OCI-LY1 (cell line): ENCODE measurements around the gene SLC25A28.

Experiments
- H2AFZ ChIP-seq: fragments of 200-600 bp; sonication (generic), shearing (Covaris generic); 2 replicates; pipeline ENCODE4 v1.6.0; 2014; ENCODE audit warnings: antibody characterized with exemption, mild to moderate bottlenecking, low read length
- H3F3A ChIP-seq: fragments of 200-600 bp; sonication (generic), shearing (Covaris generic); 2 replicates; pipeline ENCODE4 v1.6.0; 2014; ENCODE audit warnings: mild to moderate bottlenecking, antibody characterized with exemption, low read length, moderate library complexity; ENCODE audit not compliant: insufficient read depth
- H3K27ac ChIP-seq: fragments of 200-600 bp; sonication (generic); 2 replicates; pipeline ENCODE4 v1.5.1; 2014; ENCODE audit warnings: low read length, mixed run types, mild to moderate bottlenecking, low read depth; ENCODE audit not compliant: poor library complexity, severe bottlenecking
- H3K27me3 ChIP-seq: fragments of 200-600 bp; sonication (generic); 2 replicates; pipeline ENCODE4 v1.6.0; 2014; ENCODE audit warnings: antibody characterized with exemption, mild to moderate bottlenecking, low read length, moderate library complexity; ENCODE audit not compliant: insufficient read depth
- H3K36me3 ChIP-seq: fragments of 200-600 bp; sonication (generic); 2 replicates; pipeline ENCODE4 v1.6.1; 2014; ENCODE audit warnings: mild to moderate bottlenecking, antibody characterized with exemption, low read length, moderate library complexity, mixed read lengths; ENCODE audit not compliant: insufficient read depth
- H3K4me1 ChIP-seq: fragments of 200-600 bp; sonication (generic); 2 replicates; pipeline ENCODE4 v1.5.1; 2014; ENCODE audit warnings: mild to moderate bottlenecking, low read length, moderate library complexity; ENCODE audit not compliant: insufficient read depth, severe bottlenecking
- H3K4me2 ChIP-seq: fragments of 200-600 bp; sonication (generic), shearing (Covaris generic); 2 replicates; pipeline ENCODE4 v1.6.1; 2014; ENCODE audit warnings: low read length
- H3K4me3 ChIP-seq: fragments of 200-600 bp; sonication (generic); 2 replicates; pipeline ENCODE4 v1.5.1; 2014; ENCODE audit warnings: low read length, low read depth, mild to moderate bottlenecking, mixed read lengths; ENCODE audit not compliant: poor library complexity, severe bottlenecking
- H3K79me2 ChIP-seq: fragments of 200-600 bp; shearing (Covaris generic); 2 replicates; pipeline ENCODE4 v1.6.1; 2016; ENCODE audit warnings: mixed run types, low read length, mixed read lengths; ENCODE audit not compliant: insufficient read depth
- H3K9ac ChIP-seq: fragments of 200-600 bp; sonication (generic), shearing (Covaris generic); 2 replicates; pipeline ENCODE4 v1.6.1; 2014; ENCODE audit warnings: mild to moderate bottlenecking, low read length, mixed read lengths
- H3K9me2 ChIP-seq: fragments of 200-600 bp; sonication (generic), shearing (Covaris generic); 2 replicates; pipeline ENCODE4 v1.6.1; 2014; ENCODE audit warnings: low read depth, mild to moderate bottlenecking, low read length, mixed read lengths
- H3K9me3 ChIP-seq: fragments of 200-600 bp; shearing (Covaris generic); 2 replicates; pipeline ENCODE4 v1.6.1; 2014; ENCODE audit warnings: low read length, mixed read lengths
- H4K20me1 ChIP-seq: fragments of 200-600 bp; sonication (generic), shearing (Covaris generic); 2 replicates; pipeline ENCODE4 v1.6.0; 2016; ENCODE audit warnings: mild to moderate bottlenecking, low read length; ENCODE audit not compliant: insufficient read depth
- EZH2 ChIP-seq: fragments of 200-600 bp; sonication (generic), shearing (Covaris generic); IDR thresholded peaks from 2 replicates; pipeline ENCODE4 v1.8.0; 2017; ENCODE audit warnings: borderline replicate concordance, mixed run types, mild to moderate bottlenecking, antibody characterized with exemption, low read length, moderate library complexity, mixed read lengths
- TF ChIP-seq, protein P1 (sequence below): fragments of 200-600 bp; sonication (generic), shearing (Covaris generic); IDR thresholded peaks from 2 replicates; pipeline ENCODE4 v1.5.1; 2017; ENCODE audit warnings: mild to moderate bottlenecking, antibody characterized with exemption, low read length, moderate library complexity, mixed read lengths

The SLC25A28 gene

DNA sequence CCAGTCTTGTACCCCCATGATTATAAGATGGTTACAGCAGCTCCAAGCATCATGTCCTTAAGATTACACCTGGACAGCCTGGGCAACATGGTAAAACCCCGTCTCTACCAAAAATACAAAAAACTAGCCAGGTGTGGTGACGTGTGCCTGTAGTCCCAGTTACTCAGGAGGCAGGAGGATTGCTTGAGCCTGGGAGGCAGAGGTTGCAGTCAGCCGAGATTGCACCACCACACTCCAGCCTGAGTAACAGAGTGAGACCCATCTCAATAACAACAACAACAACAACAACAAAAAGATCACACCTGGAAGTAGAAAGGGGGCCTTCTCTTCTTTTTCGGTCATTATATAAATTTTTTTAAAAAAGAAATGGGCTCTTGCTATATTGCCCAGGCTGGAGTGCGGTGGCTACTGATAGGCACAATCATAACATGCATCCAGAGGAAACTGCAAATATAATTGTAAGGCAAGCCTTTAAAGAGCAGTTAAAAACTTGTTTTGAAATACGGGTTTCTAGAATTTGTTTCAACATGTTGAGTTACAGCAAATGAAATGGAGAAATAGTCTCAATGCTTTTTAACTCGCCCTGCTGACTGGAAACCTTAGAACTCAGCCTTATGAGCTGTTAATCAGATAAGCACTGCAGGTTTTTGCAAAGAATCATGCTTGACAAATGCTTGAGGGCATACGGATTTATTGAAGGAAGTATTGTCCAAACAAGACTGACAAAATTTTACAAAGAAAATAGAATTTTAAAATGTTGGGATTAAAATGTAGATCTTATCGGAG is 34.3 kb upstream of the SLC25A28 start:
- no peak for TF ChIP-seq EZH2
- TF ChIP-seq, protein P1, sequence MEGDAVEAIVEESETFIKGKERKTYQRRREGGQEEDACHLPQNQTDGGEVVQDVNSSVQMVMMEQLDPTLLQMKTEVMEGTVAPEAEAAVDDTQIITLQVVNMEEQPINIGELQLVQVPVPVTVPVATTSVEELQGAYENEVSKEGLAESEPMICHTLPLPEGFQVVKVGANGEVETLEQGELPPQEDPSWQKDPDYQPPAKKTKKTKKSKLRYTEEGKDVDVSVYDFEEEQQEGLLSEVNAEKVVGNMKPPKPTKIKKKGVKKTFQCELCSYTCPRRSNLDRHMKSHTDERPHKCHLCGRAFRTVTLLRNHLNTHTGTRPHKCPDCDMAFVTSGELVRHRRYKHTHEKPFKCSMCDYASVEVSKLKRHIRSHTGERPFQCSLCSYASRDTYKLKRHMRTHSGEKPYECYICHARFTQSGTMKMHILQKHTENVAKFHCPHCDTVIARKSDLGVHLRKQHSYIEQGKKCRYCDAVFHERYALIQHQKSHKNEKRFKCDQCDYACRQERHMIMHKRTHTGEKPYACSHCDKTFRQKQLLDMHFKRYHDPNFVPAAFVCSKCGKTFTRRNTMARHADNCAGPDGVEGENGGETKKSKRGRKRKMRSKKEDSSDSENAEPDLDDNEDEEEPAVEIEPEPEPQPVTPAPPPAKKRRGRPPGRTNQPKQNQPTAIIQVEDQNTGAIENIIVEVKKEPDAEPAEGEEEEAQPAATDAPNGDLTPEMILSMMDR, result no peak
- Histone ChIP-seq H4K20me1 (no peaks in the 10 kb centered on the region), H3F3A (no peaks in the 10 kb centered on the region), H3K36me3 (no peaks in the 10 kb centered on the region), H3K4me2 (no peak overlapping the region), H3K79me2 (no peaks in the 10 kb centered on the region), H3K4me1 (peaks cover 6% of the 10 kb centered on the region), H3K9me3 (no peaks in the 10 kb centered on the region), H3K9ac (no peak overlapping the region), H3K27me3 (no peaks in the 10 kb centered on the region), H3K4me3 (no peak overlapping the region), H3K27ac (no peak overlapping the region), H2AFZ (no peak overlapping the region), H3K9me2 (no peaks in the 10 kb centered on the region)

DNA sequence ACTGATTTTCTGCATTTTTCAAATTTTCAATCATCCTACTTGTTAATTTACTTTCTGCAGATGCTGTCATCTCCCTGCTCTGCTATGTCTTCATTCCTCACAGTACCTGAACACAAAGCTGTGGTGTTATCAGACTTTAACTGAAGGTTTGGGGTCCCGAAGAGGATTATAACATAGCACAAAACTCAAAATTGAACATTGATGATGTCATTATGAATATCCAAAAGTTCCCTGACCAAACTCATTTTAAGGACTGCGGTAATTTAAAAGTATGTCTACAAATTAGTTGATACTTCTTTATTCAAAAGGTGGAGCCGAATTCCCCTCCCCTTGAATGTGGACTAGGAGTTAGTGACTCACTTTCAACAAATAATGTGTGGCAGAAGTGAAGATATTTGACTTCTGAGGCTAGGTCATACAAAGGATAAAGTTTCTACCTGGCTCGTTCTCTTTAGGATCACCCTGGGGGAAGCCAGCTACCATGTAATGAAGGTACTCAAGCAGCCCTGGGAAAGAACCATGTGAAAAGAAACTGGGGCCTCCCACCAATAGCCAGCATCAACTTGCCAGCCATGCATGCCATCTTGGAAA is 32.7 kb upstream of the SLC25A28 start:
- H3F3A ChIP-seq, result no peaks in the 10 kb centered on the region
- H2AFZ ChIP-seq, result no peak overlapping the region
- H3K9me3 ChIP-seq, result no peaks in the 10 kb centered on the region
- no peaks in the 10 kb centered on the region for H3K36me3 ChIP-seq
- no peaks in the 10 kb centered on the region for H3K79me2 ChIP-seq
- H3K4me3 ChIP-seq, result no peak overlapping the region
- H3K9ac ChIP-seq, result no peak overlapping the region
- H3K4me1 ChIP-seq, result no peaks in the 10 kb centered on the region
- TF ChIP-seq EZH2, result no peak
- TF ChIP-seq, protein P1, result no peak
- no peak overlapping the region for H3K27ac ChIP-seq
- H3K9me2 ChIP-seq, result no peaks in the 10 kb centered on the region
- no peaks in the 10 kb centered on the region for H4K20me1 ChIP-seq
- H3K4me2 ChIP-seq, result no peak overlapping the region
- no peaks in the 10 kb centered on the region for H3K27me3 ChIP-seq

DNA sequence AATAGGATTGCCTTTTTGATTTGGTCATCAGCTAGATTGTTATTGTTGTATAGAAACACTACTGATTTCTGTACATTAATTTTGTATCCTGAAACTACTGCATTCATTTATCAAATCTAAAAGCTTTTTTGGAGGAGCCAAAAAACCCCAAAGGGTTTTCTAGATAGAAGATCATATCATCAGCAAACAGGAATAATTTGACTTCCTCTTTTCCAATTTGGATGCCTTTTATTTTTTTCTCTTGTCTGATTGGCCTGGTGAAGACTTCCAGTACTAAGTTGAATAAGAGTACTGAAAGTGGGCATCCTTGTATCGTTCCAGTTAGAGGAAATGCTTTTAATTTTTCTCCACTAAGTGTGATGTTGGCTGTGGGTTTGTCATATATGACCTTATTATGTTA is 28.5 kb upstream of the SLC25A28 start:
- H3K27me3 ChIP-seq, result no peaks in the 10 kb centered on the region
- H3K4me1 ChIP-seq, result no peaks in the 10 kb centered on the region
- H3K9me2 ChIP-seq, result no peaks in the 10 kb centered on the region
- no peaks in the 10 kb centered on the region for H3F3A ChIP-seq
- no peaks in the 10 kb centered on the region for H4K20me1 ChIP-seq
- no peaks in the 10 kb centered on the region for H3K9me3 ChIP-seq
- H3K4me3 ChIP-seq, result no peak overlapping the region
- H3K4me2 ChIP-seq, result no peak overlapping the region
- H2AFZ ChIP-seq, result no peak overlapping the region
- H3K27ac ChIP-seq, result no peak overlapping the region
- no peak overlapping the region for H3K9ac ChIP-seq
- no peak for TF ChIP-seq EZH2
- TF ChIP-seq, protein P1, result no peak
- no peaks in the 10 kb centered on the region for H3K36me3 ChIP-seq
- no peaks in the 10 kb centered on the region for H3K79me2 ChIP-seq
